ENCODE measurements around the gene GJA4. TPM values are rescaled to one million over a fixed set of nuclear protein-coding genes. Genes with fewer than 3 reads are reported as not detected.
"Not testable (repeated sequence)": the region's sequence is repeated elsewhere in the genome, so short reads cannot be mapped to it uniquely, and the experiment has no call there.

GJA4 gene
- total and polyA plus RNA-seq, 2 donors, result 3.8 to 10.0 TPM

DNA sequence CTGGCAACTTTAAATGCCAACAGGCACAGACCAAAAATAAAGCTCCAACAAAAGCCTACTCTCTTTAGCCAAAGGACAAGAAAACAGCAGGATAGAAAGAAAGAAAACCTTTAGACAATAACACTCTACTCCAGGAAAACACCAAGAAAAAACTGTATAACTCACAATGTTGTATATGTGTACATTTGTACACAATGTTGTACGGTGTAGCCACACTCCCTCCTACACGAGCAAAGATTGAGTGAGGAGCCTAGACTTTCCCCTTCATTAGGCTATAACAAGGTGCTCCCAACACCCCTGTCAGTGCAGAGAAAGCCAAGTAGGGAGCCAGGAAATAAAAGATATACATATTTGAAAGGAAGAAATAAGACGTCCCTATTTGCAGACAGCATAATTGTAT lies 24.0 kb downstream of the GJA4 start:
- H3K4me3 ChIP-seq (ENCODE audit: low read length in 2 of 2), result no peak overlapping the region
- no peak overlapping the region for H3K27ac ChIP-seq (ENCODE audit: low read depth in 1 of 2, low read length in 1 of 2)
- no peaks in the 10 kb centered on the region for H3K4me1 ChIP-seq (ENCODE audit: control insufficient read depth in 2 of 2, insufficient read depth in 2 of 2, low read length in 2 of 2)
- 93% methylated on average over 3 of the region's 3 CpGs for WGBS
- H3K9me3 ChIP-seq (ENCODE audit: control insufficient read depth in 2 of 2, insufficient read depth in 1 of 2, low read length in 1 of 2), result no peaks in the 10 kb centered on the region
- DNase-seq (ENCODE audit: low read depth in 6 of 9, low spot score in 9 of 9), result no peak
- no peaks in the 10 kb centered on the region for H3K36me3 ChIP-seq (ENCODE audit: control insufficient read depth in 2 of 2, insufficient read depth in 2 of 2, low read length in 1 of 2)
- no peaks in the 10 kb centered on the region for H3K27me3 ChIP-seq (ENCODE audit: control insufficient read depth in 2 of 2, insufficient read depth in 1 of 2, low read length in 1 of 2)

DNA sequence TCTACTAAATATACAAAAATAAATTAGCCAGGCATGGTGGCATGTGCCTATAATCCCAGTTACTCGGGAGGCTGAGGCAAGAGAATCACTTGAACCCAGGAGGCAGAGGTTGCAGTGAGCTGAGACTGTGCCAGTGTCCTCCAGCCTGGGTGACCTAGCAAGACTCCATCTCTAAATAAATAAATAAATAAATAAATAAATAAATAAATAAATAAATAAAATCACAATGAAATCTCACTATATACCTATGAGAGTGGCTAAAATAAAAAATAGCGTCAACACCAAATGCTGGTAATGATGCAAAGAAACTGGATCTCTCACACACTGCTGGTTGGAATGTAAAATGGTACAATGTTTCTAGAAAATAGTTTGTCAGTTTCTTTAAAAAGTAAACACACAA lies 26.1 kb downstream of the GJA4 start:
- DNase-seq (ENCODE audit: low read depth in 6 of 9, low spot score in 9 of 9); H3K27me3 ChIP-seq (ENCODE audit: control insufficient read depth in 2 of 2, insufficient read depth in 1 of 2, low read length in 1 of 2); H3K36me3 ChIP-seq (ENCODE audit: control insufficient read depth in 2 of 2, insufficient read depth in 2 of 2, low read length in 1 of 2); H3K27ac ChIP-seq (ENCODE audit: low read depth in 1 of 2, low read length in 1 of 2); H3K9me3 ChIP-seq (ENCODE audit: control insufficient read depth in 2 of 2, insufficient read depth in 1 of 2, low read length in 1 of 2); H3K4me1 ChIP-seq (ENCODE audit: control insufficient read depth in 2 of 2, insufficient read depth in 2 of 2, low read length in 2 of 2); H3K4me3 ChIP-seq (ENCODE audit: low read length in 2 of 2): not testable (repeated sequence)
- WGBS, result 98% methylated on average over 2 of the region's 2 CpGs

DNA sequence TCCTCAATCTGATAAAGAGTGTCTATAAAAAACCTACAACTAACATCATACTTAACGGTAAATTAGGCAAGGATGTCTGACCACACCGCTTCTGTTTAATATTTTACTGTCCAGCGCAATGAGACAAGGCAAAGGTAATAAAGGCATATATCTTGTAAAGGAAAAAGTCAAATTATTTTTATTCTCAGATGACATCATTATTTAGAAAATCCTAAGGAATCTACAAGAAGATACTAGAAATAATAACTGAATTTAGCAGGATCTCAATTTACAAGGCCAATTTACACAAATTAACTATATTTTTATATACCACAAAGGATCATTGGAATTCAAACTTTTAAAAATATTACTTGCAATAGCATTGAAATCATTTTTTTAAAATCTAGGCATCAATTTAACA lies 29.4 kb downstream of the GJA4 start:
- H3K4me3 ChIP-seq (ENCODE audit: low read length in 2 of 2), result no peak overlapping the region
- WGBS, result 80% methylated on average over 3 of the region's 3 CpGs
- no peaks in the 10 kb centered on the region for H3K4me1 ChIP-seq (ENCODE audit: control insufficient read depth in 2 of 2, insufficient read depth in 2 of 2, low read length in 2 of 2)
- no peak overlapping the region for H3K27ac ChIP-seq (ENCODE audit: low read depth in 1 of 2, low read length in 1 of 2)
- no peaks in the 10 kb centered on the region for H3K9me3 ChIP-seq (ENCODE audit: control insufficient read depth in 2 of 2, insufficient read depth in 1 of 2, low read length in 1 of 2)
- no peaks in the 10 kb centered on the region for H3K27me3 ChIP-seq (ENCODE audit: control insufficient read depth in 2 of 2, insufficient read depth in 1 of 2, low read length in 1 of 2)
- no peaks in the 10 kb centered on the region for H3K36me3 ChIP-seq (ENCODE audit: control insufficient read depth in 2 of 2, insufficient read depth in 2 of 2, low read length in 1 of 2)
- no peak for DNase-seq (ENCODE audit: low read depth in 6 of 9, low spot score in 9 of 9)

DNA sequence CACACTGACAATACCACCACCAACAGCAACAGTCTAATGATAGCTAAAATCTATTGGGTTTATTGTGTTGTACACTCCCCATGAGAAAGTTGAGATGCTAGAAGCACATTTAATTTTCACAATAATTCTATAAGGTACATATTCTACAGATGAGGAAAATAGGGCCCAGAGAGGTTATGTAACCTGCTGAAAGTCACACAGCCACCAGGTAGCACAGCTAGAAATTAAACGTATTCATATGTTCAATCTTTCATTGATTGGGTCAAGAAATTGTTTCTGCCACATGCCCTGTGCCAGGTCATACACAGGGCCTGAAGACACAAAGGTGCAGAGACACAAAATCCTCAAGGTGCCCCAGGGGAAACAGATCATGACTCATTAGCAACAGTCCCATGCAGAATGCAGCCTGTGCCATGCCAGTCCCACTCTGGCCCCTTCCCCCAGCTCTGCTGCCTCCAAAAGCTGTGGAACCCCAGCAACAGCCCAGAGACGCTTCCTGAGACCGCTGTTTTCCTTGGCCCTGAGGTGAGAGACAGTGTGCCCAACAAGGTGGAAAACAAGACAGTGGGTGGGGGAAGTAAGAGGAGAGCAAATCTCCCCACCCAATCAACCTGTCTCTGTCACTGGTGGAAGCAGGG lies 32.1 kb downstream of the GJA4 start:
- Histone ChIP-seq H3K9me3 (ENCODE audit: control insufficient read depth in 2 of 2, insufficient read depth in 1 of 2, low read length in 1 of 2) (no peaks in the 10 kb centered on the region), H3K4me3 (ENCODE audit: low read length in 2 of 2) (no peak overlapping the region), H3K27me3 (ENCODE audit: control insufficient read depth in 2 of 2, insufficient read depth in 1 of 2, low read length in 1 of 2) (no peaks in the 10 kb centered on the region), H3K36me3 (ENCODE audit: control insufficient read depth in 2 of 2, insufficient read depth in 2 of 2, low read length in 1 of 2) (no peaks in the 10 kb centered on the region), H3K4me1 (ENCODE audit: control insufficient read depth in 2 of 2, insufficient read depth in 2 of 2, low read length in 2 of 2) (no peaks in the 10 kb centered on the region), H3K27ac (ENCODE audit: low read depth in 1 of 2, low read length in 1 of 2) (no peak overlapping the region)
- 96% methylated on average over 3 of the region's 3 CpGs for WGBS
- DNase-seq (ENCODE audit: low read depth in 6 of 9, low spot score in 9 of 9), result no peak

DNA sequence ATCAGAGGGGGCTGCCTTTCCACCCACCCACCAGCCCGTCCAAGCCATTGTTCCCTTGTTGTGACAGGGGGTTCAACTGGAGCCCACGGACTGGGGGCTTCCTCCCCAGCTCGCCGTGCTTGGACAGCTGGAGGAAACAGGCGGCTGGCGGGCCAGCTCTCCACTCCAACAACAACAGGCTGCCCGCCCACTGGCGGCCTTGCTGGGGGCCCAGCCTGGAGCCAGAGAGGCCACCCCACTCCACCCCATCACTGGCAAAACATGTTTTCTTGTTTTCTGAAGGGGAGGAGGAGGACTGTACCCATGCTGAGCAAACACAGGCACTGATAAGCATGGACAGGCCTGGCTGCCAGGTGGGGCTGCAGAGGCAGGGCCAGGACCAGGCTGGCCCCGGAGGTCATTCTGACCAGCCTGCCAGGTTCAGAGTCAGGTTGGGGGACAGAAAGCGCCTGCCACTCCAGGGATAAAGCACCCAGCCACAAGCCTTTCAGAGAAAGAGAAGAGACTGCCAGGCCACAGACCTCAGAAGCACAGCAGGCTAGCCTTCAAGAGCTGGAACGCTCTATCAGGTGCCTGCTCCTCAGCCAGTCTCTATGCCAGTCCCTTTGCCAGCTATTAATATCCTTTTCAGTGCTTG lies 32.8 kb downstream of the GJA4 start:
- no peak overlapping the region for H3K4me3 ChIP-seq (ENCODE audit: low read length in 2 of 2)
- H3K27ac ChIP-seq (ENCODE audit: low read depth in 1 of 2, low read length in 1 of 2), result no peak overlapping the region
- no peaks in the 10 kb centered on the region for H3K27me3 ChIP-seq (ENCODE audit: control insufficient read depth in 2 of 2, insufficient read depth in 1 of 2, low read length in 1 of 2)
- H3K36me3 ChIP-seq (ENCODE audit: control insufficient read depth in 2 of 2, insufficient read depth in 2 of 2, low read length in 1 of 2), result no peaks in the 10 kb centered on the region
- H3K9me3 ChIP-seq (ENCODE audit: control insufficient read depth in 2 of 2, insufficient read depth in 1 of 2, low read length in 1 of 2), result no peaks in the 10 kb centered on the region
- no peaks in the 10 kb centered on the region for H3K4me1 ChIP-seq (ENCODE audit: control insufficient read depth in 2 of 2, insufficient read depth in 2 of 2, low read length in 2 of 2)
- WGBS, result 84% methylated on average over 11 of the region's 11 CpGs
- no peak for DNase-seq (ENCODE audit: low read depth in 6 of 9, low spot score in 9 of 9)

DNA sequence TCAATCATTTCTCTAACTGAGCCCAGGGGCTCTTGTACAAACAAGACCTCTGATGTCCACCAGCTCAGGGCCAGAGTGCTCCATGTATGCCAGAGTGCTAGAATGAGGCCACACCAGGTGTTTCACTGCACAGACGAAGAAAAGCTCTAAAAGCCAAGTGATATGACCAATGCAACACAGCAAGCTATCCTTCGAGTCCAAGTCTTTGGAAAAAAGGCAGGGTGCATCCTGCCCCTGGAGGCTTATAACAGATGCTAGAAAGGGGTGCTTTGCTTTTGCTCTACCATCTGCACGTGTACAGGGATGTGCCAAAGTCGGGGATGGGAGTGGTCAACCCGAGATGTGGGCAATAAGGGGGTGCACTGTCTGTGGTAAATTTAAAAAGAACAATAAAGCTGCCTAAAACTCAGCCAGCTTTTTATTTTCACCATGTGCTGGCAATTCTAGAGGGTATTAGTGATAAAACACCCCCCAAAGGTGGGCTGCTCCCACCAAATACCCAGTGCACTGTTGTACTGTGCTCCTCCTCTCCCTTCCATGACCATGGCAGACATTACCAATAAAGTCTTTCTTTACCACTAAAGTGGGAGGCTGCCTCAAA lies 34.6 kb downstream of the GJA4 start:
- no peak overlapping the region for H3K27ac ChIP-seq (ENCODE audit: low read depth in 1 of 2, low read length in 1 of 2)
- H3K9me3 ChIP-seq (ENCODE audit: control insufficient read depth in 2 of 2, insufficient read depth in 1 of 2, low read length in 1 of 2), result no peaks in the 10 kb centered on the region
- no peaks in the 10 kb centered on the region for H3K27me3 ChIP-seq (ENCODE audit: control insufficient read depth in 2 of 2, insufficient read depth in 1 of 2, low read length in 1 of 2)
- WGBS, result 93% methylated on average over 5 of the region's 5 CpGs
- no peaks in the 10 kb centered on the region for H3K36me3 ChIP-seq (ENCODE audit: control insufficient read depth in 2 of 2, insufficient read depth in 2 of 2, low read length in 1 of 2)
- H3K4me1 ChIP-seq (ENCODE audit: control insufficient read depth in 2 of 2, insufficient read depth in 2 of 2, low read length in 2 of 2), result no peaks in the 10 kb centered on the region
- no peak overlapping the region for H3K4me3 ChIP-seq (ENCODE audit: low read length in 2 of 2)
- no peak for DNase-seq (ENCODE audit: low read depth in 6 of 9, low spot score in 9 of 9)

DNA sequence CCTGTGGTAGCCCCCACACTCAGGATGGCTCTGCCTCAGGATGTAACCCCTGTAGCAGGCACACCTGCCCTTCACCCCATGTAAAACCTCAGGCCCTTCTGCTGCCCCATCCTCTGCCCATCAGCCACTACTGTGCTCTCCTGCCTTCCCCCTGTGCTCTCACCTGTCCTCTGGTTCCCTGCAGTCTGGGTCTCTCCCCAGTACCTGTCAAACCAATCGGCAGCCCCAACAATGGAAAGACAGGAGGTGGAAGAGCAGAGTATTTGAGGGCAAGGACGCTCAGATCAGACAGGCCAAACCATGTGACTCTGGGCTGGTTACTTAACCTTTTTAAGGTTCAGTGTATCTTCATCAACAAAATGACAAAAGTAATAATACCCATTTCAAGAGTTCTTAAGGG lies 35.8 kb downstream of the GJA4 start:
- Histone ChIP-seq H3K36me3 (ENCODE audit: control insufficient read depth in 2 of 2, insufficient read depth in 2 of 2, low read length in 1 of 2) (no peaks in the 10 kb centered on the region), H3K4me3 (ENCODE audit: low read length in 2 of 2) (no peak overlapping the region), H3K27me3 (ENCODE audit: control insufficient read depth in 2 of 2, insufficient read depth in 1 of 2, low read length in 1 of 2) (no peaks in the 10 kb centered on the region), H3K4me1 (ENCODE audit: control insufficient read depth in 2 of 2, insufficient read depth in 2 of 2, low read length in 2 of 2) (no peaks in the 10 kb centered on the region), H3K9me3 (ENCODE audit: control insufficient read depth in 2 of 2, insufficient read depth in 1 of 2, low read length in 1 of 2) (no peaks in the 10 kb centered on the region), H3K27ac (ENCODE audit: low read depth in 1 of 2, low read length in 1 of 2) (no peak overlapping the region)
- DNase-seq (ENCODE audit: low read depth in 6 of 9, low spot score in 9 of 9), result no peak
- 91% methylated on average over 2 of the region's 2 CpGs for WGBS

DNA sequence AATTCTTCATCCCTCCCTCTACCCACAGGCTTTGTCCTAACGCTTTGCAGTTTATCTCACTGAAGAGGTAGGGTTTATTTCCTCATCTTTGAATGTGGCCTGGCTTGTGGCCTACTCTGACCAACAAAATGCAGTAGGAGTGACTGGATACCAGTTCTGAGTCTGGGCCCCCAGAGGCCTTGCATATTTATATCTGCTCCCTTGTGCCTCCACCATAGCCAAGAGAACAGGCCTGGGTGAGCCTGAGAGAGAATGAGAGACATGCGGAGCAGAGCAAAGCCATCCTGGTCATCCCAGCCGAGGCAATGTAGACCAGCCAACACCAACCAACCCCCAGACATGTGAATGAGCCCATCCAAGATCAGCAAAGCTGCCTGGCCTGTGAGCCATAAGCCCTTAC lies 36.5 kb downstream of the GJA4 start:
- Histone ChIP-seq H3K9me3 (ENCODE audit: control insufficient read depth in 2 of 2, insufficient read depth in 1 of 2, low read length in 1 of 2) (no peaks in the 10 kb centered on the region), H3K27ac (ENCODE audit: low read depth in 1 of 2, low read length in 1 of 2) (no peak overlapping the region), H3K4me1 (ENCODE audit: control insufficient read depth in 2 of 2, insufficient read depth in 2 of 2, low read length in 2 of 2) (no peaks in the 10 kb centered on the region), H3K4me3 (ENCODE audit: low read length in 2 of 2) (no peak overlapping the region), H3K27me3 (ENCODE audit: control insufficient read depth in 2 of 2, insufficient read depth in 1 of 2, low read length in 1 of 2) (no peaks in the 10 kb centered on the region), H3K36me3 (ENCODE audit: control insufficient read depth in 2 of 2, insufficient read depth in 2 of 2, low read length in 1 of 2) (no peaks in the 10 kb centered on the region)
- 93% methylated on average over 3 of the region's 3 CpGs for WGBS
- no peak for DNase-seq (ENCODE audit: low read depth in 6 of 9, low spot score in 9 of 9)

DNA sequence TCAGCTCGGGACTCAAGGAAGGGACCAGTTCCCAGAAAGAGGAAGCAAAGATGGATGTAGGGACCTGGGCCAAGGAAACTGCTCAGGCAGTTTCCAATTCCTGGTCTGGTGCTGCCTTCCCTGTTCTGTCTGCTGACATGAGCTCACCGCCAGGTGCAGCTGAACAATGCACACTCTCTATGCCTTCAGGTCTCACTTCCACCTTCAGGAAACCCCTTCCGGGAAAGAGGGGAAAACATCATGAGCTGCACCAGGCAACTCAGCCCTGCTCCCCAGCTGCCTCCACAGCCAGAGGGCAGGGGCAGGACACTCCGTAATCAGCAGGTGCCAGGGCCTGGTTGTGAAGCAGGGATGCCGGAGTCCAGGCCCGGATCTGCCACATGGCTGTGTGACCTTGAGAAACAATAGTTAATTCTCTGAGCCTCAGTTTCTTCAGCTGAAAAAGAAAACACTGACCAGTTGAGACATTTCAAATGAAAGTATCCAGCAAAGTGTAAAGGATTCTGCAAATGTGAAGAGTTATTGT lies 39.0 kb downstream of the GJA4 start:
- Histone ChIP-seq H3K4me3 (ENCODE audit: low read length in 2 of 2) (no peak overlapping the region), H3K4me1 (ENCODE audit: control insufficient read depth in 2 of 2, insufficient read depth in 2 of 2, low read length in 2 of 2) (no peaks in the 10 kb centered on the region), H3K27me3 (ENCODE audit: control insufficient read depth in 2 of 2, insufficient read depth in 1 of 2, low read length in 1 of 2) (no peaks in the 10 kb centered on the region), H3K27ac (ENCODE audit: low read depth in 1 of 2, low read length in 1 of 2) (no peak overlapping the region), H3K9me3 (ENCODE audit: control insufficient read depth in 2 of 2, insufficient read depth in 1 of 2, low read length in 1 of 2) (no peaks in the 10 kb centered on the region), H3K36me3 (ENCODE audit: control insufficient read depth in 2 of 2, insufficient read depth in 2 of 2, low read length in 1 of 2) (no peaks in the 10 kb centered on the region)
- no peak for DNase-seq (ENCODE audit: low read depth in 6 of 9, low spot score in 9 of 9)
- WGBS, result 96% methylated on average over 6 of the region's 6 CpGs

All from thymus (tissue), 11 donors.